IMR-90 (cell line): ENCODE results near the gene PARD3. TPM values are rescaled to one million over a fixed set of nuclear protein-coding genes. Genes with fewer than 3 reads are reported as not detected.

Source experiments
- ATAC-seq: fragments of 200-7000 bp; cut with Tn5 transposase; 2 replicates; pipeline ENCODE4 v1.9.1; 2020; ENCODE audit warnings: low read depth, mild to moderate bottlenecking, moderate library complexity
- BruUV-seq: library from RNA; stranded (reverse); fragments of 400-500 nt; replicated peaks from 2 replicates; lab custom pipeline; 2021; lab: Mats Ljungman, UMichigan
- CTCF ChIA-PET: fragments of 300-600 bp; formaldehyde crosslinking; extraction: SDS; loops from one replicate; lab custom pipeline; 2021; ENCODE audit warnings: antibody characterized with exemption; lab: Yijun Ruan, JAX
- POLR2A ChIA-PET: fragments of 300-600 bp; sonication (Branson Sonifier 250); formaldehyde crosslinking; loops from one replicate; lab custom pipeline; 2022; ENCODE audit warnings: antibody characterized with exemption; ENCODE audit not compliant: unreplicated experiment; lab: Charles Lee
- DNase-seq: peaks from one replicate; pipeline ENCODE4 v3.0.0; 2013
- H2AFZ ChIP-seq: replicated peaks from 2 replicates; pipeline ENCODE3; 2013; ENCODE audit warnings: low read length, mild to moderate bottlenecking; ENCODE audit not compliant: poor library complexity
- H2AK5ac ChIP-seq: 2 replicates; pipeline ENCODE4 v1.6.1; 2013; ENCODE audit warnings: low read depth, low read length, inconsistent platforms
- H2AK9ac ChIP-seq: replicated peaks from 2 replicates; pipeline ENCODE3; 2013; ENCODE audit warnings: mild to moderate bottlenecking, low read depth, low read length, moderate library complexity; ENCODE audit not compliant: poor library complexity
- H2BK120ac ChIP-seq: 2 replicates; pipeline ENCODE4 v1.6.1; 2013; ENCODE audit warnings: low read depth, low read length, inconsistent platforms
- H2BK15ac ChIP-seq: 3 replicates; pipeline ENCODE4 v1.6.1; 2013; ENCODE audit warnings: low read depth, low read length, inconsistent platforms
- H2BK20ac ChIP-seq: 2 replicates; pipeline ENCODE4 v1.6.1; 2013; ENCODE audit warnings: low read depth, mild to moderate bottlenecking, inconsistent platforms, low read length, moderate library complexity
- H2BK5ac ChIP-seq: 2 replicates; pipeline ENCODE4 v1.6.1; 2013; ENCODE audit warnings: mild to moderate bottlenecking, low read depth, low read length, inconsistent platforms; ENCODE audit not compliant: poor library complexity, severe bottlenecking
- H3K14ac ChIP-seq: replicated peaks from 2 replicates; pipeline ENCODE4 v1.6.1; 2013; ENCODE audit warnings: low read depth, low read length, inconsistent platforms
- H3K18ac ChIP-seq: 2 replicates; pipeline ENCODE4 v1.6.1; 2013; ENCODE audit warnings: low read depth, low read length, control low read depth
- H3K23ac ChIP-seq: 2 replicates; pipeline ENCODE4 v1.6.1; 2013; ENCODE audit warnings: low read depth, low read length, inconsistent platforms
- H3K27ac ChIP-seq: 2 replicates; pipeline ENCODE4 v1.5.1; 2013; ENCODE audit warnings: mild to moderate bottlenecking, control low read depth, low read length; ENCODE audit not compliant: insufficient read depth
- H3K27me3 ChIP-seq: 2 replicates; pipeline ENCODE4 v1.6.1; 2013; ENCODE audit warnings: low read length; ENCODE audit not compliant: control insufficient read depth, insufficient read depth
- H3K36me3 ChIP-seq: 2 replicates; pipeline ENCODE4 v1.6.1; 2013; ENCODE audit warnings: low read length, mixed read lengths; ENCODE audit not compliant: control insufficient read depth, insufficient read depth
- H3K4ac ChIP-seq: 2 replicates; pipeline ENCODE4 v1.6.1; 2013; ENCODE audit warnings: low read depth, low read length, inconsistent platforms
- H3K4me1 ChIP-seq: 2 replicates; pipeline ENCODE4 v1.6.1; 2013; ENCODE audit warnings: low read length, mixed read lengths; ENCODE audit not compliant: control insufficient read depth, insufficient read depth
- H3K4me2 ChIP-seq: 2 replicates; pipeline ENCODE4 v1.6.1; 2013; ENCODE audit warnings: low read depth, mild to moderate bottlenecking, control low read depth, low read length, moderate library complexity
- H3K4me3 ChIP-seq: 2 replicates; pipeline ENCODE4 v1.5.1; 2013; ENCODE audit warnings: low read depth, mild to moderate bottlenecking, control low read depth, low read length, moderate library complexity; ENCODE audit not compliant: insufficient read depth
- H3K56ac ChIP-seq: 2 replicates; pipeline ENCODE4 v1.6.1; 2013; ENCODE audit warnings: low read length, inconsistent platforms; ENCODE audit not compliant: insufficient read depth; ENCODE audit errors: extremely low read depth
- H3K79me1 ChIP-seq, 2 experiments: 2 replicates each; pipeline ENCODE4 v1.6.1; 2013; ENCODE audit warnings: low read length in 2 of 2, inconsistent platforms in 1 of 2, low read depth in 1 of 2
- H3K9ac ChIP-seq: 2 replicates; pipeline ENCODE4 v1.6.1; 2013; ENCODE audit warnings: low read depth, low read length, control low read depth
- H3K9me1 ChIP-seq: 2 replicates; pipeline ENCODE4 v1.6.1; 2013; ENCODE audit warnings: low read length, inconsistent platforms; ENCODE audit not compliant: insufficient read depth
- H3K9me3 ChIP-seq: 2 replicates; pipeline ENCODE4 v1.6.1; 2013; ENCODE audit warnings: low read length; ENCODE audit not compliant: control insufficient read depth, insufficient read depth
- H4K20me1 ChIP-seq: 2 replicates; pipeline ENCODE4 v1.6.1; 2013; ENCODE audit warnings: low read length, inconsistent platforms; ENCODE audit not compliant: insufficient read depth
- H4K5ac ChIP-seq: 2 replicates; pipeline ENCODE4 v1.6.1; 2013; ENCODE audit warnings: mild to moderate bottlenecking, low read depth, low read length, control low read depth
- H4K8ac ChIP-seq, 2 experiments: 2 replicates each; pipeline ENCODE4 v1.6.1; 2013; ENCODE audit warnings: low read depth in 2 of 2, low read length in 2 of 2, control low read depth in 1 of 2, inconsistent platforms in 1 of 2
- H4K91ac ChIP-seq: 2 replicates; pipeline ENCODE4 v1.6.1; 2013; ENCODE audit warnings: low read depth, low read length, inconsistent platforms; ENCODE audit not compliant: insufficient read depth
- BHLHE40 ChIP-seq: fragments of 150-350 bp; IDR thresholded peaks from 2 replicates; pipeline ENCODE4 v1.6.1; 2016; ENCODE audit warnings: mild to moderate bottlenecking, low read depth, low read length
- CEBPB ChIP-seq: IDR thresholded peaks from 2 replicates; pipeline ENCODE4 v1.6.1; 2012; ENCODE audit warnings: low read depth, low read length, improper control_type of control experiment
- CHD1 ChIP-seq: IDR thresholded peaks from 2 replicates; pipeline ENCODE4 v1.6.1; 2012; ENCODE audit warnings: low read depth, low read length, improper control_type of control experiment
- FOS ChIP-seq: fragments of 150-350 bp; IDR thresholded peaks from 2 replicates; pipeline ENCODE4 v1.6.1; 2016; ENCODE audit warnings: low read depth, low read length
- MAFK ChIP-seq: IDR thresholded peaks from 2 replicates; pipeline ENCODE4 v1.6.1; 2012; ENCODE audit warnings: low read depth, low read length, improper control_type of control experiment
- MAZ ChIP-seq: IDR thresholded peaks from 2 replicates; pipeline ENCODE4 v1.6.1; 2012; ENCODE audit warnings: low read depth, mild to moderate bottlenecking, low read length, improper control_type of control experiment, moderate library complexity, borderline replicate concordance
- MXI1 ChIP-seq: IDR thresholded peaks from 2 replicates; pipeline ENCODE4 v1.6.1; 2012; ENCODE audit warnings: low read depth, mild to moderate bottlenecking, low read length, moderate library complexity, borderline replicate concordance
- NFE2L2 ChIP-seq: fragments of 150-350 bp; IDR thresholded peaks from 2 replicates; pipeline ENCODE4 v1.6.1; 2016; ENCODE audit warnings: low read depth, mild to moderate bottlenecking, low read length
- POLR2A ChIP-seq: IDR thresholded peaks from 2 replicates; pipeline ENCODE4 v1.6.1; 2012; ENCODE audit warnings: mild to moderate bottlenecking, low read depth, low read length
- RAD21 ChIP-seq: IDR thresholded peaks from 2 replicates; pipeline ENCODE4 v1.6.1; 2012; ENCODE audit warnings: low read length, improper control_type of control experiment
- RCOR1 ChIP-seq: IDR thresholded peaks from 2 replicates; pipeline ENCODE4 v1.6.1; 2012; ENCODE audit warnings: mild to moderate bottlenecking, low read length, improper control_type of control experiment; ENCODE audit not compliant: insufficient replicate concordance
- SMC3 ChIP-seq: fragments of 150-350 bp; IDR thresholded peaks from 2 replicates; pipeline ENCODE4 v1.6.1; 2016; ENCODE audit warnings: low read depth, mild to moderate bottlenecking, antibody characterized with exemption, low read length, moderate library complexity
- USF2 ChIP-seq: fragments of 150-350 bp; IDR thresholded peaks from 2 replicates; pipeline ENCODE4 v1.6.1; 2017; ENCODE audit warnings: mild to moderate bottlenecking, antibody characterized with exemption, low read length, low read depth
- WGBS, 2 experiments: methylation state at CpG; one replicate each; pipeline versions ENCODE4 v1.1.5 to v1.1.7; 2013; ENCODE audit warnings: missing lambda C conversion rate in 2 of 2; ENCODE audit not compliant: insufficient read length in 1 of 2; ENCODE audit errors: extremely low coverage in 2 of 2; 5-methylcytosine and 5-hydroxymethylcytosine counted together
- dilution Hi-C: fragments of 300-500 bp; cut with HindIII; formaldehyde crosslinking; loops from one replicate; pipeline ENCODE4 v1.14.3; 2018; ENCODE audit warnings: low sequenced_read_pairs; ENCODE audit not compliant: unreplicated experiment
- in situ Hi-C: fragments of 300-500 bp; cut with MboI; formaldehyde crosslinking; loops from 3 replicates; pipeline ENCODE4 v1.14.3; 2019; ENCODE audit warnings: low sequenced_read_pairs, inconsistent platforms, mixed read lengths
- intact Hi-C: fragments of 100-400 bp; cut with micrococcal nuclease; formaldehyde crosslinking; loops from 2 replicates; pipeline ENCODE4 v1.10.0; 2022
- polyA plus RNA-seq, 3 experiments: library from polyadenylated mRNA; depleted of rRNA; stranded (reverse); fragments of >200 nt; gene quantifications; 2 replicates each; pipeline ENCODE4 v1.2.3, GENCODE V29; 2012; ENCODE audit warnings: low replicate concordance in 1 of 3
- total RNA-seq: library from RNA; depleted of rRNA; stranded (reverse); fragments of >200 nt; gene quantifications from 2 replicates; pipeline ENCODE4 v1.2.3, GENCODE V29; 2012
- TF ChIP-seq, protein P1 (sequence below): fragments of 150-350 bp; IDR thresholded peaks from 2 replicates; pipeline ENCODE4 v1.6.1; 2016; ENCODE audit warnings: low read depth, mild to moderate bottlenecking, low read length, moderate library complexity, borderline replicate concordance
- TF ChIP-seq, protein P2 (sequence below): conservative IDR thresholded peaks from 2 replicates; pipeline ENCODE4 v1.5.1; 2012; ENCODE audit warnings: mild to moderate bottlenecking, low read depth, low read length, improper control_type of control experiment

Gene PARD3
- total and polyA plus RNA-seq, 2 of the 4 experiments (the other 2 are of a cell fraction), result 14.6 to 37.5 TPM

GRCh38 chr10:34273340-34273739 lies 541.8 kb downstream of the PARD3 start:
- no peak overlapping the region for H3K9ac ChIP-seq
- no peak overlapping the region for H2BK15ac ChIP-seq
- no peaks in the 10 kb centered on the region for H4K20me1 ChIP-seq
- no peak overlapping the region for H3K4me2 ChIP-seq
- H3K14ac ChIP-seq, result no peak overlapping the region
- H3K79me1 ChIP-seq, result no peaks in the 10 kb centered on the region
- ATAC-seq (no peak), DNase-seq (no peak)
- H3K36me3 ChIP-seq, result no peaks in the 10 kb centered on the region
- intact Hi-C loops (no loop called here), in situ Hi-C loops (no loop called here), dilution Hi-C loops (no loop called here)
- H2BK5ac ChIP-seq, result no peak overlapping the region
- no peaks in the 10 kb centered on the region for H3K27me3 ChIP-seq
- no peak overlapping the region for H3K23ac ChIP-seq
- BruUV-seq, result no TSS peak
- no peak overlapping the region for H2AK9ac ChIP-seq
- H2AFZ ChIP-seq, result no peak overlapping the region
- ChIA-PET CTCF (no interaction called here), POLR2A (no interaction called here)
- no peak overlapping the region for H3K4ac ChIP-seq
- H3K4me1 ChIP-seq, result no peaks in the 10 kb centered on the region
- WGBS, 2 experiments, result no CpG with 5 or more reads among the region's 1 CpG
- H2BK120ac ChIP-seq, result no peak overlapping the region
- H3K9me1 ChIP-seq, result no peaks in the 10 kb centered on the region
- no peaks in the 10 kb centered on the region for H3K9me3 ChIP-seq
- H2AK5ac ChIP-seq, result no peak overlapping the region
- H2BK20ac ChIP-seq, result no peak overlapping the region
- no peak overlapping the region for H3K27ac ChIP-seq
- no peak overlapping the region for H3K18ac ChIP-seq
- H3K4me3 ChIP-seq, result no peak overlapping the region
- no peak overlapping the region for H4K8ac ChIP-seq
- H4K5ac ChIP-seq, result no peak overlapping the region
- no peak overlapping the region for H4K91ac ChIP-seq
- TF ChIP-seq FOS (no peak), RCOR1 (no peak), NFE2L2 (no peak), MAZ (no peak), CEBPB (no peak), SMC3 (no peak), BHLHE40 (no peak), POLR2A (no peak), MAFK (no peak), USF2 (no peak), CHD1 (no peak), MXI1 (no peak), RAD21 (no peak)
- TF ChIP-seq, protein P1, sequence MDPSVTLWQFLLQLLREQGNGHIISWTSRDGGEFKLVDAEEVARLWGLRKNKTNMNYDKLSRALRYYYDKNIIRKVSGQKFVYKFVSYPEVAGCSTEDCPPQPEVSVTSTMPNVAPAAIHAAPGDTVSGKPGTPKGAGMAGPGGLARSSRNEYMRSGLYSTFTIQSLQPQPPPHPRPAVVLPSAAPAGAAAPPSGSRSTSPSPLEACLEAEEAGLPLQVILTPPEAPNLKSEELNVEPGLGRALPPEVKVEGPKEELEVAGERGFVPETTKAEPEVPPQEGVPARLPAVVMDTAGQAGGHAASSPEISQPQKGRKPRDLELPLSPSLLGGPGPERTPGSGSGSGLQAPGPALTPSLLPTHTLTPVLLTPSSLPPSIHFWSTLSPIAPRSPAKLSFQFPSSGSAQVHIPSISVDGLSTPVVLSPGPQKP, result no peak
- TF ChIP-seq, protein P2, sequence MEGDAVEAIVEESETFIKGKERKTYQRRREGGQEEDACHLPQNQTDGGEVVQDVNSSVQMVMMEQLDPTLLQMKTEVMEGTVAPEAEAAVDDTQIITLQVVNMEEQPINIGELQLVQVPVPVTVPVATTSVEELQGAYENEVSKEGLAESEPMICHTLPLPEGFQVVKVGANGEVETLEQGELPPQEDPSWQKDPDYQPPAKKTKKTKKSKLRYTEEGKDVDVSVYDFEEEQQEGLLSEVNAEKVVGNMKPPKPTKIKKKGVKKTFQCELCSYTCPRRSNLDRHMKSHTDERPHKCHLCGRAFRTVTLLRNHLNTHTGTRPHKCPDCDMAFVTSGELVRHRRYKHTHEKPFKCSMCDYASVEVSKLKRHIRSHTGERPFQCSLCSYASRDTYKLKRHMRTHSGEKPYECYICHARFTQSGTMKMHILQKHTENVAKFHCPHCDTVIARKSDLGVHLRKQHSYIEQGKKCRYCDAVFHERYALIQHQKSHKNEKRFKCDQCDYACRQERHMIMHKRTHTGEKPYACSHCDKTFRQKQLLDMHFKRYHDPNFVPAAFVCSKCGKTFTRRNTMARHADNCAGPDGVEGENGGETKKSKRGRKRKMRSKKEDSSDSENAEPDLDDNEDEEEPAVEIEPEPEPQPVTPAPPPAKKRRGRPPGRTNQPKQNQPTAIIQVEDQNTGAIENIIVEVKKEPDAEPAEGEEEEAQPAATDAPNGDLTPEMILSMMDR, result no peak
- no peak overlapping the region for H3K56ac ChIP-seq
